Activated naive CD4-positive, alpha-beta T cell treated with anti-CD3 and anti-CD28 coated beads, Interleukin-2, amount 50 U/mL, for 24 hours (primary cell): ENCODE measurements around the gene TNFRSF8.
"Not testable (repeated sequence)": the region's sequence is repeated elsewhere in the genome, so short reads cannot be mapped to it uniquely, and the experiment has no call there.

Experiments used
- H3K27ac Mint-ChIP-seq: one replicate; pipeline ENCODE4 v1.8.0; 2021; ENCODE audit warnings: mild to moderate bottlenecking, mixed read lengths
- H3K27me3 Mint-ChIP-seq: one replicate; pipeline ENCODE4 v1.8.0; 2021; ENCODE audit warnings: mixed read lengths
- H3K36me3 Mint-ChIP-seq: one replicate; pipeline ENCODE4 v1.8.0; 2021; ENCODE audit warnings: mixed read lengths
- H3K4me1 Mint-ChIP-seq: one replicate; pipeline ENCODE4 v1.8.0; 2021; ENCODE audit warnings: mixed read lengths
- H3K4me3 Mint-ChIP-seq: one replicate; pipeline ENCODE4 v1.8.0; 2021; ENCODE audit warnings: mild to moderate bottlenecking, mixed read lengths
- H3K9me3 Mint-ChIP-seq: one replicate; pipeline ENCODE4 v1.8.0; 2021; ENCODE audit warnings: mixed read lengths

TNFRSF8 gene

GRCh38 chr1:12085643-12086260 is 22.6 kb downstream of the TNFRSF8 start:
- H3K4me1 Mint-ChIP-seq = peaks cover 44% of the 10 kb centered on the region
- H3K36me3 Mint-ChIP-seq = peaks cover 5% of the 10 kb centered on the region
- no peaks in the 10 kb centered on the region for H3K9me3 Mint-ChIP-seq
- H3K4me3 Mint-ChIP-seq = no peak overlapping the region
- H3K27ac Mint-ChIP-seq = no peak overlapping the region
- H3K27me3 Mint-ChIP-seq = no peaks in the 10 kb centered on the region

- no peaks in the 10 kb centered on the region for H3K27me3 Mint-ChIP-seq
- H3K36me3 Mint-ChIP-seq = peaks cover 2% of the 10 kb centered on the region
Observed at GRCh38 chr1:12087797-12088314, 24.8 kb downstream of the TNFRSF8 start.

GRCh38 chr1:12088607-12089006 is 25.5 kb downstream of the TNFRSF8 start:
- peaks cover 2% of the 10 kb centered on the region for H3K36me3 Mint-ChIP-seq
- H3K27ac Mint-ChIP-seq = peak overlapping the region; percentile 55
- peaks cover 41% of the 10 kb centered on the region for H3K4me1 Mint-ChIP-seq

More at GRCh38 chr1:12087797-12088314, 24.8 kb downstream of the TNFRSF8 start:
- peak overlapping the region; percentile 68 for H3K27ac Mint-ChIP-seq
- H3K4me1 Mint-ChIP-seq = peaks cover 41% of the 10 kb centered on the region
- no peaks in the 10 kb centered on the region for H3K9me3 Mint-ChIP-seq
- peak overlapping the region; percentile 59 for H3K4me3 Mint-ChIP-seq

GRCh38 chr1:12090326-12090725 is 27.2 kb downstream of the TNFRSF8 start:
- peak overlapping the region; percentile 30 for H3K27ac Mint-ChIP-seq
- H3K9me3 Mint-ChIP-seq = no peaks in the 10 kb centered on the region
- no peaks in the 10 kb centered on the region for H3K36me3 Mint-ChIP-seq
- H3K4me1 Mint-ChIP-seq = peaks cover 41% of the 10 kb centered on the region
- no peaks in the 10 kb centered on the region for H3K27me3 Mint-ChIP-seq
- no peak overlapping the region for H3K4me3 Mint-ChIP-seq

More at GRCh38 chr1:12088607-12089006, 25.5 kb downstream of the TNFRSF8 start:
- Mint-ChIP-seq H3K4me3 (peak overlapping the region; percentile 72), H3K27me3 (no peaks in the 10 kb centered on the region), H3K9me3 (no peaks in the 10 kb centered on the region)

GRCh38 chr1:12091191-12091590 is 28.1 kb downstream of the TNFRSF8 start:
- H3K36me3 Mint-ChIP-seq = no peaks in the 10 kb centered on the region
- H3K4me1 Mint-ChIP-seq = peaks cover 41% of the 10 kb centered on the region
- H3K27ac Mint-ChIP-seq = no peak overlapping the region
- H3K4me3 Mint-ChIP-seq = no peak overlapping the region
- H3K9me3 Mint-ChIP-seq = no peaks in the 10 kb centered on the region
- no peaks in the 10 kb centered on the region for H3K27me3 Mint-ChIP-seq

- no peaks in the 10 kb centered on the region for H3K36me3 Mint-ChIP-seq
- H3K4me3 Mint-ChIP-seq = no peak overlapping the region
- H3K27ac Mint-ChIP-seq = no peak overlapping the region
- peaks cover 22% of the 10 kb centered on the region for H3K4me1 Mint-ChIP-seq
- H3K27me3 Mint-ChIP-seq = no peaks in the 10 kb centered on the region
- peaks cover 6% of the 10 kb centered on the region for H3K9me3 Mint-ChIP-seq
Observed at GRCh38 chr1:12094180-12094579, 31.1 kb downstream of the TNFRSF8 start.

GRCh38 chr1:12095452-12096263 is 32.6 kb downstream of the TNFRSF8 start:
- Mint-ChIP-seq H3K4me1 (peaks cover 9% of the 10 kb centered on the region), H3K27me3 (no peaks in the 10 kb centered on the region), H3K27ac (no peak overlapping the region), H3K36me3 (no peaks in the 10 kb centered on the region), H3K9me3 (peaks cover 6% of the 10 kb centered on the region), H3K4me3 (no peak overlapping the region)

- H3K36me3 Mint-ChIP-seq = no peaks in the 10 kb centered on the region
Observed at GRCh38 chr1:12096615-12097014, 33.5 kb downstream of the TNFRSF8 start.

GRCh38 chr1:12097321-12097720 is 34.2 kb downstream of the TNFRSF8 start:
- no peaks in the 10 kb centered on the region for H3K4me1 Mint-ChIP-seq
- no peaks in the 10 kb centered on the region for H3K36me3 Mint-ChIP-seq
- H3K27ac Mint-ChIP-seq = no peak overlapping the region
- H3K27me3 Mint-ChIP-seq = no peaks in the 10 kb centered on the region
- peaks cover 6% of the 10 kb centered on the region for H3K9me3 Mint-ChIP-seq
- H3K4me3 Mint-ChIP-seq = no peak overlapping the region

More at GRCh38 chr1:12096615-12097014, 33.5 kb downstream of the TNFRSF8 start:
- Mint-ChIP-seq H3K27me3 (no peaks in the 10 kb centered on the region), H3K4me3 (no peak overlapping the region), H3K27ac (no peak overlapping the region), H3K4me1 (no peaks in the 10 kb centered on the region), H3K9me3 (peaks cover 6% of the 10 kb centered on the region)

GRCh38 chr1:12098786-12099185 is 35.7 kb downstream of the TNFRSF8 start:
- Mint-ChIP-seq H3K27ac (no peak overlapping the region), H3K9me3 (peaks cover 6% of the 10 kb centered on the region), H3K27me3 (no peaks in the 10 kb centered on the region), H3K4me3 (no peak overlapping the region), H3K36me3 (no peaks in the 10 kb centered on the region), H3K4me1 (no peaks in the 10 kb centered on the region)

- Mint-ChIP-seq H3K27me3 (no peaks in the 10 kb centered on the region), H3K27ac (no peak overlapping the region), H3K36me3 (no peaks in the 10 kb centered on the region), H3K4me1 (no peaks in the 10 kb centered on the region), H3K4me3 (no peak overlapping the region), H3K9me3 (peaks cover 6% of the 10 kb centered on the region)
Observed at GRCh38 chr1:12099610-12100009, 36.5 kb downstream of the TNFRSF8 start.

GRCh38 chr1:12100071-12100470 is 37.0 kb downstream of the TNFRSF8 start:
- Mint-ChIP-seq H3K36me3 (no peaks in the 10 kb centered on the region), H3K27ac (no peak overlapping the region), H3K4me3 (no peak overlapping the region), H3K9me3 (peaks cover 6% of the 10 kb centered on the region), H3K4me1 (no peaks in the 10 kb centered on the region), H3K27me3 (no peaks in the 10 kb centered on the region)

GRCh38 chr1:12101120-12101519 is 38.0 kb downstream of the TNFRSF8 start:
- not testable (repeated sequence) for H3K4me1 Mint-ChIP-seq, H3K27ac Mint-ChIP-seq, H3K36me3 Mint-ChIP-seq, H3K9me3 Mint-ChIP-seq, H3K4me3 Mint-ChIP-seq, H3K27me3 Mint-ChIP-seq

- H3K36me3 Mint-ChIP-seq = no peaks in the 10 kb centered on the region
- peak overlapping the region; percentile 85 for H3K27ac Mint-ChIP-seq
- H3K4me1 Mint-ChIP-seq = no peaks in the 10 kb centered on the region
- H3K9me3 Mint-ChIP-seq = peaks cover 6% of the 10 kb centered on the region
- no peak overlapping the region for H3K4me3 Mint-ChIP-seq
- no peaks in the 10 kb centered on the region for H3K27me3 Mint-ChIP-seq
Observed at GRCh38 chr1:12102066-12102465, 39.0 kb downstream of the TNFRSF8 start.

GRCh38 chr1:12104417-12104816 is 41.3 kb downstream of the TNFRSF8 start:
- H3K36me3 Mint-ChIP-seq = no peaks in the 10 kb centered on the region
- H3K27ac Mint-ChIP-seq = no peak overlapping the region
- H3K9me3 Mint-ChIP-seq = no peaks in the 10 kb centered on the region
- H3K27me3 Mint-ChIP-seq = no peaks in the 10 kb centered on the region
- H3K4me1 Mint-ChIP-seq = no peaks in the 10 kb centered on the region
- no peak overlapping the region for H3K4me3 Mint-ChIP-seq

GRCh38 chr1:12106153-12106552 is 43.0 kb downstream of the TNFRSF8 start:
- Mint-ChIP-seq H3K27ac (no peak overlapping the region), H3K4me3 (no peak overlapping the region), H3K9me3 (no peaks in the 10 kb centered on the region), H3K27me3 (no peaks in the 10 kb centered on the region), H3K36me3 (no peaks in the 10 kb centered on the region), H3K4me1 (no peaks in the 10 kb centered on the region)
